Colon (tissue), 2 donors: Measurements from ENCODE around the gene PRRG1.
"Not testable (repeated sequence)": the region's sequence is repeated elsewhere in the genome, so short reads cannot be mapped to it uniquely, and the experiment has no call there.

ENCODE experiments used
- FAIRE-seq: peaks from 2 replicates; lab custom pipeline; 2012; peaks lifted over from hg19 to GRCh38; lab: Jason Lieb, UNC
- donor health status: control.
- donor health status: control.

PRRG1 gene

GRCh38 chrX:37472836-37473235, 123.7 kb downstream of the PRRG1 start:
- no peak for FAIRE-seq

- no peak for FAIRE-seq
These were observed 125.3 kb downstream of the PRRG1 start for GRCh38 chrX:37474478-37474877.

DNA sequence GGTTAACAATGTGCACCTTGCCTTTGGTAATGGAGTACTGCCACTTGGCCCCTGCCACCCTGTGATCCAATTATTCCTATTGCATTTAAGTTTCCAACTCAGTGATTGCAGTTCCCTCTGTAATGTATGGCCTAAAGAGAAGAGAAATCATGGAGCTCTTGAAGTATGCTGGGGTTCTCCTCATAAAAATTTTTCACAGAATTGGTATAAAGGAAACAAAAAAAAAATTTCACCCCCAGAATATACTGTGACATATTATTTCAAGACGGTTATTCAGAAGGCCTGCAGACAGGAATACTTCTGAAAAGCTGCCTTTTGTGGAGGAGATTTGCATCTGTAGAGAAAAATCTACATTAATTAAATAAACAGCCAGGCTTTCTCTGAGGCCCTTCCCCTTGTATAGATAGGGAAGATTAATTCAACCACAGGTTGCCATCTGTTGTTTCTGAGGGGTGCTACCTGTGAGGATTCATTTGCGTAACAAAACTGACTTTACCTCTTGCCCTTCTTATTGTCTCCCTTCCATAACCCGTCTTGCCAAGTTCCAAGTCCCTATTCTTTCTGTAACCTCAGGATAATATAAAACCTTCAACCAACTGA, 127.5 kb downstream of the PRRG1 start:
- FAIRE-seq, result no peak

GRCh38 chrX:37484335-37484734, 135.2 kb downstream of the PRRG1 start:
- not testable (repeated sequence) for FAIRE-seq

GRCh38 chrX:37485429-37485828, 136.3 kb downstream of the PRRG1 start:
- FAIRE-seq, result no peak

GRCh38 chrX:37487271-37487670, 138.1 kb downstream of the PRRG1 start:
- FAIRE-seq, result no peak

DNA sequence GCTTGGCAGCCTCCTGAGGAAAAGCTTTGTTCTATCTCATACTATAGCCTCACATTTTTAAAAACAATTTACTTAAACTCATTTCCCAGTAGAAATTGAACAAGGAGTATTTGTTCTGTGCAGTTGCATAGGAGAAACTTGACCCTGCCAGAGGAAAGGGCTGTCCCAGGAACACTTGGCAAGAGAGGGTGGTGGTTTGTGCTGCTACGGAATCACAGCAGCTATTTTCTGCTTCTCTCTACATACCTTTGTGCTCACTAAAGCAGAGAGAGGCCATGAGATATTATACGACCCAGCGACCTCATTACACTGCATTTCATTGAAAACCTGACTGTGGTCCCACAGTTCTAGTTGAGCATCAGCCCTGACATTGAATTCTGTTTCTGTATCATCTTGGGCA, 139.2 kb downstream of the PRRG1 start:
- no peak for FAIRE-seq

- no peak for FAIRE-seq
These were observed 142.5 kb downstream of the PRRG1 start for GRCh38 chrX:37491686-37492085.

GRCh38 chrX:37495760-37496159, 146.6 kb downstream of the PRRG1 start:
- FAIRE-seq, result peak; percentile 10

GRCh38 chrX:37497126-37497525, 148.0 kb downstream of the PRRG1 start:
- not testable (repeated sequence) for FAIRE-seq

GRCh38 chrX:37498323-37498722, 149.2 kb downstream of the PRRG1 start:
- FAIRE-seq, result not testable (repeated sequence)

- FAIRE-seq, result not testable (repeated sequence)
These were observed 150.5 kb downstream of the PRRG1 start for GRCh38 chrX:37499649-37500048.

DNA sequence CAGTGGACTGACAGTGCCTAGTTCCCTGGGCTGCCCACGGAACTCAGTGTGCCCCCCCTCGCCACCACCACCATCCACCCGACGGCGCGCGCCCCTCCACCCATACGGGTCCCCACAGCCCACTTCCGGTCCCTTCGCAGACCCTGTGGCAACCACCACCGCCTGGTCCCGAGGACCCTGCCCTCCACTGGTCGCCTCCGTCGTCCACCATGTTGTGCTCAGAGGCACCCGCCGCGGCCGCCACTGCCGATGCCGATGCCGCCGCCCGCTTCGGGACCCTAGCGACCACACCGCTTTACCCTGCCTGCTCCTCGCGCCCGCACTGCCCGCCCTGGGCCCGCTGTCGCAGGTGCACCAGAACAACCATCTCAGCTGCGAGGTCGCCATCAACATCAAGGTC, 155.8 kb downstream of the PRRG1 start:
- FAIRE-seq, result no peak
